ENCODE data around the gene BCOR.

GRCh38 chrX:40121618-40122017 lies 23.9 kb upstream of the BCOR start:
- no peak for TF ChIP-seq POU6F1 (CRISPR knock-in tag; IDR thresholded peaks at IDR 0.05; ENCODE audit: borderline replicate concordance, low read depth)
- TF ChIP-seq ESRRG (CRISPR knock-in tag; IDR thresholded peaks at IDR 0.05): no peak
- TF ChIP-seq BACH2 (CRISPR knock-in tag; IDR thresholded peaks at IDR 0.05; ENCODE audit: borderline replicate concordance): no peak

Data from SK-N-SH treated with all-trans-retinoic acid at 6 μM for 48 hours (cell line).